PC-9 (cell line): ENCODE data around the gene ABTB2. TPM values are rescaled to one million over a fixed set of nuclear protein-coding genes. Genes with fewer than 3 reads are reported as not detected.

Source experiments
- BruUV-seq: library from RNA; stranded (reverse); fragments of 400-500 nt; replicated peaks from 2 replicates; lab custom pipeline; 2021; lab: Mats Ljungman, UMichigan
- CTCF ChIA-PET: fragments of 300-600 bp; sonication (Branson Sonifier 250); formaldehyde crosslinking; loops from one replicate; lab custom pipeline; 2022; ENCODE audit warnings: antibody characterized with exemption; lab: Charles Lee
- POLR2A ChIA-PET: fragments of 300-600 bp; sonication (Branson Sonifier 250); formaldehyde crosslinking; loops from one replicate; lab custom pipeline; 2022; ENCODE audit warnings: antibody characterized with exemption; ENCODE audit not compliant: unreplicated experiment; lab: Charles Lee
- DNase-seq, 2 experiments: peaks; one replicate each; pipeline versions ENCODE4 v3.0.0 to v3.0.0-alpha.2; 2015 to 2022; ENCODE audit warnings: mixed read lengths in 1 of 2
- H2AFZ ChIP-seq: fragments of 200-600 bp; sonication (generic); 2 replicates; pipeline ENCODE4 v1.8.1; 2017; ENCODE audit warnings: antibody characterized with exemption
- H3F3A ChIP-seq: fragments of 200-600 bp; sonication (generic); 2 replicates; pipeline ENCODE4 v1.8.1; 2017; ENCODE audit warnings: antibody characterized with exemption, mild to moderate bottlenecking, low read depth; ENCODE audit not compliant: insufficient read depth
- H3K27ac ChIP-seq: fragments of 200-600 bp; sonication (generic); 2 replicates; pipeline ENCODE4 v1.6.1; 2016; ENCODE audit warnings: mixed run types
- H3K27me3 ChIP-seq: fragments of 200-600 bp; sonication (generic); 2 replicates; pipeline ENCODE4 v1.6.1; 2016; ENCODE audit warnings: low read depth, mixed run types; ENCODE audit not compliant: insufficient read depth
- H3K36me3 ChIP-seq: fragments of 200-600 bp; sonication (generic); 2 replicates; pipeline ENCODE4 v1.6.1; 2016; ENCODE audit warnings: low read depth, mixed run types
- H3K4me1 ChIP-seq: fragments of 200-600 bp; sonication (generic); replicated peaks from 2 replicates; pipeline ENCODE4 v1.6.1; 2016; ENCODE audit warnings: mixed run types; ENCODE audit not compliant: insufficient read depth
- H3K4me2 ChIP-seq: fragments of 200-600 bp; sonication (generic); 2 replicates; pipeline ENCODE4 v1.6.1; 2017; ENCODE audit warnings: mixed run types
- H3K4me3 ChIP-seq: fragments of 200-600 bp; sonication (generic); 2 replicates; pipeline ENCODE4 v1.6.1; 2016; ENCODE audit warnings: mixed run types
- H3K79me2 ChIP-seq: fragments of 200-600 bp; sonication (generic); 2 replicates; pipeline ENCODE4 v1.6.1; 2017; ENCODE audit warnings: low read depth, mixed run types
- H3K9me2 ChIP-seq: fragments of 200-600 bp; sonication (generic); 2 replicates; pipeline ENCODE4 v1.8.1; 2017; ENCODE audit warnings: mild to moderate bottlenecking; ENCODE audit not compliant: insufficient read depth
- H3K9me3 ChIP-seq: fragments of 200-600 bp; sonication (generic); 2 replicates; pipeline ENCODE4 v1.8.1; 2016; ENCODE audit warnings: low read depth; ENCODE audit not compliant: insufficient read depth
- H4K20me1 ChIP-seq: fragments of 200-600 bp; sonication (generic); 2 replicates; pipeline ENCODE4 v1.8.1; 2017; ENCODE audit not compliant: insufficient read depth
- EZH2 ChIP-seq: fragments of 200-600 bp; sonication (generic); IDR thresholded peaks from 2 replicates; pipeline ENCODE4 v1.8.0; 2017; ENCODE audit warnings: antibody characterized with exemption, low read depth
- intact Hi-C: fragments of 100-400 bp; cut with micrococcal nuclease; formaldehyde crosslinking; loops from one replicate; pipeline ENCODE4 v1.10.0; 2022; ENCODE audit not compliant: unreplicated experiment
- total RNA-seq: library from RNA; stranded (reverse); gene quantifications from 2 replicates; pipeline ENCODE4 v1.2.3, GENCODE V29; 2021
- TF ChIP-seq, protein P1 (sequence below): fragments of 200-600 bp; sonication (generic); conservative IDR thresholded peaks from 2 replicates; pipeline ENCODE4 v1.6.1; 2017; ENCODE audit warnings: mixed run types, antibody characterized with exemption, mild to moderate bottlenecking, moderate library complexity

The ABTB2 gene
- total RNA-seq, 1 experiment from 2014 or later, result 12.9 TPM

DNA sequence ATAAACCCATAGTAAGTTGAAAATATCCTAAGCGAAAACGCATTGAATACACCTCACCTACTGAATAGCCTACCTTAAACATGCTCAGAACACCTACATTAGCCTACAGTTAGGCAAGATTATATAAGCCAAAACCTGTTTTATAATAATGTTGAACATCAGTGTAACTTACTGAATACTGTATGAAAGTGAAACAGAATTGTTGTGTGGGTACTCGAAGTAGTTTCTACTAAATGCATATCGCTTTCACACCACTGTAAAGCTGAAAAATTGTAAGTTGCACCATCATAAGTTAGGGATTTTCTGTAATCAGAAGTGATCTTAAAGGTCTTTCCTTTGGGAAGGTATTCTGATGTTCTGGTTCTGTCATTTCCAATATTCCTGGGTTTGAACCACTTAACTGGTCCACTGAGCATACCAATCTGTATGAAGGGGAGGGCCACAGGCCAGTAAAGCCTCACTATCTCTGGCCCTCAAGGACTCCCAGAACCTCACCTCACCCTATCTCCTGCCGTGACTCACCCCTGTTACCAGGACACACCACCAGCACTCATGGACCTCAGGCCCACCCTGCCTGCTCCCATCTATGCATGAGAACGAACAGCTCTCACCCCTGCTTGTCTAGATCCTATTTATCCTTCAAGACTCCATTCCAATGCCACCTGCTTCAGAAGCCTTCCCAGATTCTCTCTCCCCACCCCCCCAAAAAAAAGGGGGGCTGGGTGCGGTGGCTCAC lies 182.4 kb downstream of the ABTB2 start:
- Histone ChIP-seq H3K79me2 (peaks cover 23% of the 10 kb centered on the region), H3K4me2 (no peak overlapping the region), H3F3A (peaks cover 35% of the 10 kb centered on the region), H4K20me1 (peaks cover 7% of the 10 kb centered on the region; the same call in 1 of the 2 replicates), H3K9me3 (no peaks in the 10 kb centered on the region), H3K9me2 (no peaks in the 10 kb centered on the region), H3K27me3 (no peaks in the 10 kb centered on the region), H3K4me1 (peaks cover 8% of the 10 kb centered on the region), H3K4me3 (no peak overlapping the region), H3K36me3 (peaks cover 6% of the 10 kb centered on the region; the same call in 1 of the 2 replicates), H2AFZ (no peak overlapping the region), H3K27ac (no peak overlapping the region)
- BruUV-seq, result no TSS peak
- no peak for DNase-seq
- no peak for TF ChIP-seq EZH2
- TF ChIP-seq, protein P1, sequence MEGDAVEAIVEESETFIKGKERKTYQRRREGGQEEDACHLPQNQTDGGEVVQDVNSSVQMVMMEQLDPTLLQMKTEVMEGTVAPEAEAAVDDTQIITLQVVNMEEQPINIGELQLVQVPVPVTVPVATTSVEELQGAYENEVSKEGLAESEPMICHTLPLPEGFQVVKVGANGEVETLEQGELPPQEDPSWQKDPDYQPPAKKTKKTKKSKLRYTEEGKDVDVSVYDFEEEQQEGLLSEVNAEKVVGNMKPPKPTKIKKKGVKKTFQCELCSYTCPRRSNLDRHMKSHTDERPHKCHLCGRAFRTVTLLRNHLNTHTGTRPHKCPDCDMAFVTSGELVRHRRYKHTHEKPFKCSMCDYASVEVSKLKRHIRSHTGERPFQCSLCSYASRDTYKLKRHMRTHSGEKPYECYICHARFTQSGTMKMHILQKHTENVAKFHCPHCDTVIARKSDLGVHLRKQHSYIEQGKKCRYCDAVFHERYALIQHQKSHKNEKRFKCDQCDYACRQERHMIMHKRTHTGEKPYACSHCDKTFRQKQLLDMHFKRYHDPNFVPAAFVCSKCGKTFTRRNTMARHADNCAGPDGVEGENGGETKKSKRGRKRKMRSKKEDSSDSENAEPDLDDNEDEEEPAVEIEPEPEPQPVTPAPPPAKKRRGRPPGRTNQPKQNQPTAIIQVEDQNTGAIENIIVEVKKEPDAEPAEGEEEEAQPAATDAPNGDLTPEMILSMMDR, result no peak
- ChIA-PET CTCF (interaction anchor here (1.5 to 1.7 kb wide), 4 partner anchors 10 to 186 kb away, joined by 4 to 24 read pairs (median 8); partner anchors contain the start of gene ABTB2), POLR2A (no interaction called here)
- intact Hi-C loops, result loop anchor here (2.0 kb wide), 1 partner anchor 127 kb away; no protein-coding TSS in a partner anchor

DNA sequence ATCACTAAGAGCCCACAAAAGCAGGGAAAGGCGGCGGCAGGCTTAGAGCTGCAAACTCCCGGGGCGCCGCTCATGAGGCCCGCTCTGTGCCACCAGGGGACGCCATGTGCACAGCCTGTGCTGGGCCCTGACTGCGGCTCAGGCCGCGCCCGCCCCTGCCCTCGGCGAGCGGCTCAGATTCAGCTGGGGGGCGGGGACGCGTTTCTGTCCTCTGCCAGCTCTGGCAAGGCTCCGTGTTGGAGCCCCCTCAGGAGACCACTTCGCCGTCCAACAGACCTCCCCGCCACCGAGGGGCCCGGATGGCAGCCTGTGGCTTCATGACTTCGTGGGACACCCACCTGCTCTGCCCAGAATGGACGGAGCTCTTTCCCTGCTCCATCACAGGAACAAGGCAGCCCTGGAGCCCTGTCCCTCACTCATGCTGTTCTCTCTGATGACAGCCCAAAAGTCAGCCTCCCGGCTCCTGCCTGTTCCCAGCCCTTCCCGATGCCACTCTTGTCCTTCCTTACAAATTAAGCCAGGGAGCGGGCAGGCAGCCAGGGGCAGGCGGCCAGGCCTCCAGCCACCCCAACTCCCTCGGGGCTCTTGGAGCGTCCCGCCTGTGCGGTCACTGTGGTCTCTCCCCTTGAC lies 183.3 kb downstream of the ABTB2 start:
- intact Hi-C loops, result loop anchor here (1.0 to 2.0 kb wide), 3 partner anchors 128 to 294 kb away; no protein-coding TSS in a partner anchor
- H3K4me2 ChIP-seq, result peak overlapping the region; percentile 80
- no peak overlapping the region for H2AFZ ChIP-seq
- H3K79me2 ChIP-seq, result peaks cover 23% of the 10 kb centered on the region
- H3K4me3 ChIP-seq, result peak overlapping the region; percentile 40; the same call in 1 of the 2 replicates
- POLR2A ChIA-PET, result interaction anchor here (0.6 kb wide), 2 partner anchors 85 to 766 kb away, joined by 3 to 9 read pairs; no protein-coding TSS in a partner anchor
- no peak overlapping the region for H3K27ac ChIP-seq
- no TSS peak for BruUV-seq
- peaks cover 7% of the 10 kb centered on the region; the same call in 1 of the 2 replicates for H4K20me1 ChIP-seq
- no peaks in the 10 kb centered on the region for H3K9me2 ChIP-seq
- H3K27me3 ChIP-seq, result no peaks in the 10 kb centered on the region
- DNase-seq, result peak; percentile 53 to 85
- no peak for TF ChIP-seq EZH2
- TF ChIP-seq, protein P1, result peak; percentile 92
- peaks cover 8% of the 10 kb centered on the region for H3K4me1 ChIP-seq
- peaks cover 6% of the 10 kb centered on the region; the same call in 1 of the 2 replicates for H3K36me3 ChIP-seq
- peaks cover 35% of the 10 kb centered on the region for H3F3A ChIP-seq
- CTCF ChIA-PET, result interaction anchor here (0.6 to 1.7 kb wide), 18 partner anchors 9 to 187 kb away, joined by 3 to 24 read pairs (median 6); partner anchors contain the start of gene ABTB2
- no peaks in the 10 kb centered on the region for H3K9me3 ChIP-seq

DNA sequence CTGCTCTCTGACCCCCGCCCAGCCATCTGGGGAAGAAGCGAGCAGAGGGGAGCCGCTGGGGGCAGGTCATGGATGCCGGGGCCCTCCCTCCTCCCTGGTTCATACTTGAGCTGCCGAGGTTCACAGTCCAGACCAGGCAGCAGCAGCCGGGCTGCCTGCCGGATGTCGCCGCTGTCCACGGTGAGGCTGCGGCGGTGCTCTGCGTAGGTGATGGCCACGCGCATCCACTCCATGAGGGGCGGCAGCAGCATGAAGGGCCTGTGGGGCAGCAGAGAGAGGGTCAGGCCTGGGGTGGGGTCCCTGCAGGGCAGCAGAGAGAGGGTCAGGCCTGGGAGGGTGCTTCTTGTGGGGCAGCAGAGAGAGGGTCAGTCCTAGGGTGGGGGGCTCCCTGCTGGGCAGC lies 184.8 kb downstream of the ABTB2 start:
- H3K27me3 ChIP-seq, result no peaks in the 10 kb centered on the region
- peaks cover 35% of the 10 kb centered on the region for H3F3A ChIP-seq
- no peak overlapping the region for H3K27ac ChIP-seq
- POLR2A ChIA-PET, result no interaction called here
- peaks cover 8% of the 10 kb centered on the region for H3K4me1 ChIP-seq
- CTCF ChIA-PET, result no interaction called here
- H3K9me3 ChIP-seq, result no peaks in the 10 kb centered on the region
- no peaks in the 10 kb centered on the region for H3K9me2 ChIP-seq
- H4K20me1 ChIP-seq, result peaks cover 7% of the 10 kb centered on the region; the same call in 1 of the 2 replicates
- intact Hi-C loops, result no loop called here
- H3K4me3 ChIP-seq, result no peak overlapping the region
- no peak for TF ChIP-seq EZH2
- TF ChIP-seq, protein P1, result no peak
- H2AFZ ChIP-seq, result no peak overlapping the region
- peaks cover 6% of the 10 kb centered on the region; the same call in 1 of the 2 replicates for H3K36me3 ChIP-seq
- no peak for DNase-seq
- H3K79me2 ChIP-seq, result peaks cover 18% of the 10 kb centered on the region
- BruUV-seq, result no TSS peak
- H3K4me2 ChIP-seq, result no peak overlapping the region
